ENCODE measurements around the gene RAB11FIP3. TPM values are rescaled to one million over a fixed set of nuclear protein-coding genes. Genes with fewer than 3 reads are reported as not detected.

The RAB11FIP3 gene
- total and polyA plus RNA-seq, 9 of the 15 experiments (the other 6 are each of a cell fraction or from before 2014, with no cell fraction given): 0.46 to 13.1 (median 4.3) TPM

DNA sequence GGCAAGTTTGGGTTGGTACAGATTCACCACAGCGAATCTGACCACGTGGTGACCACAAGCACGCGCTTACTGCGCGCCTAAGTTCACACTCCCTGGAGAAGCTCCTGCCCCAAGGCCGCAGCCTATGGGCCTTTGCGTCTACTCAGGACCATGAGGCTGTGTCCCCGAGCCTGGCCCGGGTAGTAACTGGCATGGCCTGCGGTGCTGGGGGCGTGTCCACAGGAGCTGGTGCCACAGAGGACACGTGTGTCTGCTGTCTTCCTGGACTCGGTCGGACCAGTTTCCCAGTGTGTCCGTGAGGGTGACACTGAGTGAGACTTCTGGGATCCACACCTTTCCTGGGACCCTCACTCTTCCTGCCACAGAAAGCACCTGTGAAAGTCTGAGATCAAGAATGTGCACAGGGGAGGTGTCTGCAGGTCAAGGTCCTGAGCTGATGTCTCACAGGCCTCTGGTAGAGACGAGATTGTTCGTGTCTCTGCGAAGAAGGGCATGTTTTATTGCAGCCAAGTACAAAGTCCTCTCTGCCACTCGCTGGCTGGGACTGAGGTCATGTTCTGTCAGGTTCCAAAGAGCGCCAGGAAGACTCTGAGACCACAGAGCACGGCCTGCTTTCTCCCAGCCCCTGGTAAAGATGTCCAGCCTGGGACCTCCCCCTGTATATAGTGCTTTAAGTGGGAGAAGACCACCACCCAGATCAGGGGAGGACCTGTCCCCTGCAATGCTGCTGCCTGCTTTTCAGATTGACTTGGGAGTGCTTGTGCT, 76.9 kb downstream of the RAB11FIP3 start (continued):
- TF ChIP-seq USF2 (CRISPR knock-in tag; IDR thresholded peaks at IDR 0.05): peak; percentile 13; the same call in 1 of the 2 replicates
- no peak for TF ChIP-seq PHF20 (IDR thresholded peaks at IDR 0.05; ENCODE audit: partially characterized antibody)
- 0 out of 2 replicates have a peak, but pooled peaks have one; percentile 15 for TF ChIP-seq L3MBTL2 (IDR thresholded peaks at IDR 0.05)
- peak; percentile 59; the same call in 1 of the 2 replicates for TF ChIP-seq USF1 (CRISPR knock-in tag; IDR thresholded peaks at IDR 0.05)
- TF ChIP-seq, protein P1, sequence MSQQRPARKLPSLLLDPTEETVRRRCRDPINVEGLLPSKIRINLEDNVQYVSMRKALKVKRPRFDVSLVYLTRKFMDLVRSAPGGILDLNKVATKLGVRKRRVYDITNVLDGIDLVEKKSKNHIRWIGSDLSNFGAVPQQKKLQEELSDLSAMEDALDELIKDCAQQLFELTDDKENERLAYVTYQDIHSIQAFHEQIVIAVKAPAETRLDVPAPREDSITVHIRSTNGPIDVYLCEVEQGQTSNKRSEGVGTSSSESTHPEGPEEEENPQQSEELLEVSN (IDR thresholded peaks at IDR 0.05; ENCODE audit: borderline replicate concordance in 1 of 2, extremely low read depth in 1 of 2, insufficient read depth in 1 of 2, insufficient read length in 1 of 2, low read depth in 1 of 2, low read length in 1 of 2, poor library complexity in 1 of 2, severe bottlenecking in 1 of 2): peak; percentile 20 to 39
- no peak for TF ChIP-seq ZNF655 (CRISPR knock-in tag; IDR thresholded peaks at IDR 0.05)

All from K562 (cell line).